ENCODE measurements around the gene CCNYL1. TPM values are rescaled to one million over a fixed set of nuclear protein-coding genes. Genes with fewer than 3 reads are reported as not detected.
"Not testable (repeated sequence)": the region's sequence is repeated elsewhere in the genome, so short reads cannot be mapped to it uniquely, and the experiment has no call there.

The CCNYL1 gene
- polyA plus RNA-seq, 1 donor from 2014 or later, result 14.7 TPM

DNA sequence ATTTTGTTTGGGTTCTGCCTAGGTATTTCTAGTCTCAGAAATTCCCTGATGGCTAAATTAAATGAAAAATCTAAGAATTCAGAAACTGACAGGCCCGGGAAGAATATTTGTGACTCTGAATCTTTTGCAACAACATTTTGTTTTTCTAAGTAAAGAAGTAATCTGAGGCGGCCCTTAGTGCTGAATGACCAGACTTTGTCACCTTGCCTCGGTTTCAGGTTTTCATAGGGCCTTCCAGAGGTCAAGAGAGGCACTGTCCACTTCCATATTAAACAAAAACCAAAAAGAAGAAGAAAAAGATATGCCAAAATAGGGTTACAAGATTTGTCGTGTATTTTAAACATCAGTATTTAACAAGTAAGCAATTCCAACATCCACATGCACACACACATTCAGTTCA is 16.1 kb upstream of the CCNYL1 start:
- no peak overlapping the region for H2AFZ ChIP-seq (ENCODE audit: low read depth, low read length)
- no peaks in the 10 kb centered on the region for H3F3A ChIP-seq (ENCODE audit: insufficient read depth, low read length, poor library complexity, severe bottlenecking)
- H3K9me3 ChIP-seq (ENCODE audit: low read length), result no peaks in the 10 kb centered on the region
- no peak for TF ChIP-seq RAD21 (conservative IDR thresholded peaks at IDR 0.05)
- TF ChIP-seq EP300 (conservative IDR thresholded peaks at IDR 0.05; ENCODE audit: poor library complexity, severe bottlenecking), result no peak
- TF ChIP-seq, protein P1, sequence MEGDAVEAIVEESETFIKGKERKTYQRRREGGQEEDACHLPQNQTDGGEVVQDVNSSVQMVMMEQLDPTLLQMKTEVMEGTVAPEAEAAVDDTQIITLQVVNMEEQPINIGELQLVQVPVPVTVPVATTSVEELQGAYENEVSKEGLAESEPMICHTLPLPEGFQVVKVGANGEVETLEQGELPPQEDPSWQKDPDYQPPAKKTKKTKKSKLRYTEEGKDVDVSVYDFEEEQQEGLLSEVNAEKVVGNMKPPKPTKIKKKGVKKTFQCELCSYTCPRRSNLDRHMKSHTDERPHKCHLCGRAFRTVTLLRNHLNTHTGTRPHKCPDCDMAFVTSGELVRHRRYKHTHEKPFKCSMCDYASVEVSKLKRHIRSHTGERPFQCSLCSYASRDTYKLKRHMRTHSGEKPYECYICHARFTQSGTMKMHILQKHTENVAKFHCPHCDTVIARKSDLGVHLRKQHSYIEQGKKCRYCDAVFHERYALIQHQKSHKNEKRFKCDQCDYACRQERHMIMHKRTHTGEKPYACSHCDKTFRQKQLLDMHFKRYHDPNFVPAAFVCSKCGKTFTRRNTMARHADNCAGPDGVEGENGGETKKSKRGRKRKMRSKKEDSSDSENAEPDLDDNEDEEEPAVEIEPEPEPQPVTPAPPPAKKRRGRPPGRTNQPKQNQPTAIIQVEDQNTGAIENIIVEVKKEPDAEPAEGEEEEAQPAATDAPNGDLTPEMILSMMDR (IDR thresholded peaks at IDR 0.05; ENCODE audit: poor library complexity, severe bottlenecking), result no peak
- TF ChIP-seq, protein P2, sequence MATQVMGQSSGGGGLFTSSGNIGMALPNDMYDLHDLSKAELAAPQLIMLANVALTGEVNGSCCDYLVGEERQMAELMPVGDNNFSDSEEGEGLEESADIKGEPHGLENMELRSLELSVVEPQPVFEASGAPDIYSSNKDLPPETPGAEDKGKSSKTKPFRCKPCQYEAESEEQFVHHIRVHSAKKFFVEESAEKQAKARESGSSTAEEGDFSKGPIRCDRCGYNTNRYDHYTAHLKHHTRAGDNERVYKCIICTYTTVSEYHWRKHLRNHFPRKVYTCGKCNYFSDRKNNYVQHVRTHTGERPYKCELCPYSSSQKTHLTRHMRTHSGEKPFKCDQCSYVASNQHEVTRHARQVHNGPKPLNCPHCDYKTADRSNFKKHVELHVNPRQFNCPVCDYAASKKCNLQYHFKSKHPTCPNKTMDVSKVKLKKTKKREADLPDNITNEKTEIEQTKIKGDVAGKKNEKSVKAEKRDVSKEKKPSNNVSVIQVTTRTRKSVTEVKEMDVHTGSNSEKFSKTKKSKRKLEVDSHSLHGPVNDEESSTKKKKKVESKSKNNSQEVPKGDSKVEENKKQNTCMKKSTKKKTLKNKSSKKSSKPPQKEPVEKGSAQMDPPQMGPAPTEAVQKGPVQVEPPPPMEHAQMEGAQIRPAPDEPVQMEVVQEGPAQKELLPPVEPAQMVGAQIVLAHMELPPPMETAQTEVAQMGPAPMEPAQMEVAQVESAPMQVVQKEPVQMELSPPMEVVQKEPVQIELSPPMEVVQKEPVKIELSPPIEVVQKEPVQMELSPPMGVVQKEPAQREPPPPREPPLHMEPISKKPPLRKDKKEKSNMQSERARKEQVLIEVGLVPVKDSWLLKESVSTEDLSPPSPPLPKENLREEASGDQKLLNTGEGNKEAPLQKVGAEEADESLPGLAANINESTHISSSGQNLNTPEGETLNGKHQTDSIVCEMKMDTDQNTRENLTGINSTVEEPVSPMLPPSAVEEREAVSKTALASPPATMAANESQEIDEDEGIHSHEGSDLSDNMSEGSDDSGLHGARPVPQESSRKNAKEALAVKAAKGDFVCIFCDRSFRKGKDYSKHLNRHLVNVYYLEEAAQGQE (IDR thresholded peaks at IDR 0.05; ENCODE audit: borderline replicate concordance), result no peak
- TF ChIP-seq MXI1 (conservative IDR thresholded peaks at IDR 0.05; ENCODE audit: poor library complexity, severe bottlenecking), result no peak
- TF ChIP-seq POLR2AphosphoS5 (IDR thresholded peaks at IDR 0.05), result no peak
- no peak for TF ChIP-seq SMC3 (conservative IDR thresholded peaks at IDR 0.05; ENCODE audit: poor library complexity)
- no peak for TF ChIP-seq TAF1 (IDR thresholded peaks at IDR 0.05; ENCODE audit: low read depth)
- no peak for TF ChIP-seq EZH2 (IDR thresholded peaks at IDR 0.05; ENCODE audit: borderline replicate concordance, insufficient read depth, low read length, poor library complexity, severe bottlenecking)
- H3K9ac ChIP-seq (ENCODE audit: low read length), result no peak overlapping the region
- H3K27ac ChIP-seq (ENCODE audit: low read length), result no peak overlapping the region
- no peak overlapping the region for H3K4me2 ChIP-seq (ENCODE audit: low read length)
- no peaks in the 10 kb centered on the region for H3K27me3 ChIP-seq (ENCODE audit: insufficient read depth, low read depth, low read length)
- no peaks in the 10 kb centered on the region for H3K36me3 ChIP-seq (ENCODE audit: insufficient read depth, low read length)
- H4K20me1 ChIP-seq (ENCODE audit: insufficient read depth), result no peaks in the 10 kb centered on the region
- H3K9me2 ChIP-seq (ENCODE audit: insufficient read depth, low read length), result no peaks in the 10 kb centered on the region
- H3K4me3 ChIP-seq (ENCODE audit: low read length), result no peak overlapping the region
- no peaks in the 10 kb centered on the region for H3K79me2 ChIP-seq (replicated peaks; ENCODE audit: insufficient read depth, low read length)

DNA sequence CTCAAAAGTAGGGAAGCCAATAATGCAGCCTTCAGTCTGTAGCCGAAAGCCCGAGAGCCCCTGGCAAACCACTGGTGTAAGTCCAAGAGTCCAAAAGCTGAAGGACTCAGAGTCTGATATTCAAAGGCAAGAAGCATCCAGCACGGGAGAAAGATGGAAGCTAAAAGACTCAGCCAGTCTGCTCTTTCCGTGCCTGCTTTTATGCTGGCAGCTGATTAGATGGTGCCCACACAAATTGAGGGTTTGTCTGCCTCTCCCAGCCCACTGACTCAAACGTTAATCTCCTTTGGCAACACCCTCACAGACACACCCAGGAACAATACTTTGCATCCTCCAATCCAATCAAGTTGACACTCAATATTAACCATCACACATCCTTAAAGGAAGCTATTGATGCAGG is 14.5 kb upstream of the CCNYL1 start:
- not testable (repeated sequence) for H3K4me3 ChIP-seq (ENCODE audit: low read length); H3K79me2 ChIP-seq (replicated peaks; ENCODE audit: insufficient read depth, low read length); H3F3A ChIP-seq (ENCODE audit: insufficient read depth, low read length, poor library complexity, severe bottlenecking); H3K9ac ChIP-seq (ENCODE audit: low read length); H3K27me3 ChIP-seq (ENCODE audit: insufficient read depth, low read depth, low read length); H3K27ac ChIP-seq (ENCODE audit: low read length); H3K4me2 ChIP-seq (ENCODE audit: low read length); H4K20me1 ChIP-seq (ENCODE audit: insufficient read depth); H3K9me3 ChIP-seq (ENCODE audit: low read length); H3K9me2 ChIP-seq (ENCODE audit: insufficient read depth, low read length); H2AFZ ChIP-seq (ENCODE audit: low read depth, low read length); H3K36me3 ChIP-seq (ENCODE audit: insufficient read depth, low read length)

DNA sequence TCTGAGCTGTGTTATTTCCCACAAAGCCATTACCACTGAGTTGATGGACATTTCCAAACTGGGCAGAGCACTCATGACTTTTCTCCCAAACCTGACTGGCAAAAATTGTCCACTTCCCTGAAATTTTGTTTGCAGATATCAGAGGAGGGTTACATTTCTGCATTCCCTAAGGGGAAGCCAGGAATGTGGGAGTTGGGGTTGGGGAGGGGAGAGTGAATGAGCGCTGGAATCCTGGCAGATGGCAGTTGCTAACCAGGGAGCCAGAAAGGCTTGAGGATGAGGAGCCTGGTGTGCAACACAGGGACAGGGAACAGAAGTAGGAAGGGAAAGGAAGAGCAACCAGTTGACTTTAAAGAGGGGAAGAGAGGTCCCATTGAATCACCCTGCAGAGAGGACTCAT is 14.0 kb upstream of the CCNYL1 start:
- Histone ChIP-seq H3K9ac (ENCODE audit: low read length) (no peak overlapping the region), H3K27me3 (ENCODE audit: insufficient read depth, low read depth, low read length) (no peaks in the 10 kb centered on the region), H2AFZ (ENCODE audit: low read depth, low read length) (no peak overlapping the region)

More for the DNA sequence above, 14.0 kb upstream of the CCNYL1 start:
- Histone ChIP-seq H3K4me3 (ENCODE audit: low read length) (no peak overlapping the region), H3K9me3 (ENCODE audit: low read length) (no peaks in the 10 kb centered on the region), H3K4me2 (ENCODE audit: low read length) (no peak overlapping the region), H3K36me3 (ENCODE audit: insufficient read depth, low read length) (no peaks in the 10 kb centered on the region), H3K79me2 (replicated peaks; ENCODE audit: insufficient read depth, low read length) (no peaks in the 10 kb centered on the region), H3K9me2 (ENCODE audit: insufficient read depth, low read length) (no peaks in the 10 kb centered on the region), H3K27ac (ENCODE audit: low read length) (no peak overlapping the region), H4K20me1 (ENCODE audit: insufficient read depth) (no peaks in the 10 kb centered on the region), H3F3A (ENCODE audit: insufficient read depth, low read length, poor library complexity, severe bottlenecking) (no peaks in the 10 kb centered on the region)
- TF ChIP-seq, protein P2 (IDR thresholded peaks at IDR 0.05; ENCODE audit: borderline replicate concordance), result no peak
- no peak for TF ChIP-seq RAD21 (conservative IDR thresholded peaks at IDR 0.05)
- TF ChIP-seq MXI1 (conservative IDR thresholded peaks at IDR 0.05; ENCODE audit: poor library complexity, severe bottlenecking), result no peak
- no peak for TF ChIP-seq TAF1 (IDR thresholded peaks at IDR 0.05; ENCODE audit: low read depth)
- TF ChIP-seq EP300 (conservative IDR thresholded peaks at IDR 0.05; ENCODE audit: poor library complexity, severe bottlenecking), result no peak
- TF ChIP-seq, protein P1 (IDR thresholded peaks at IDR 0.05; ENCODE audit: poor library complexity, severe bottlenecking), result no peak
- TF ChIP-seq EZH2 (IDR thresholded peaks at IDR 0.05; ENCODE audit: borderline replicate concordance, insufficient read depth, low read length, poor library complexity, severe bottlenecking), result no peak
- no peak for TF ChIP-seq SMC3 (conservative IDR thresholded peaks at IDR 0.05; ENCODE audit: poor library complexity)
- no peak for TF ChIP-seq POLR2AphosphoS5 (IDR thresholded peaks at IDR 0.05)

Measured in neural cell (in vitro differentiated cells).